ENCODE data around the gene LIPC. TPM values are rescaled to one million over a fixed set of nuclear protein-coding genes. Genes with fewer than 3 reads are reported as not detected.

LIPC gene
- total and polyA plus RNA-seq, 9 of the 15 experiments (the other 6 are each of a cell fraction or from before 2014, with no cell fraction given): 0.07 to 0.41 (median 0.11) TPM; not detected in 2

DNA sequence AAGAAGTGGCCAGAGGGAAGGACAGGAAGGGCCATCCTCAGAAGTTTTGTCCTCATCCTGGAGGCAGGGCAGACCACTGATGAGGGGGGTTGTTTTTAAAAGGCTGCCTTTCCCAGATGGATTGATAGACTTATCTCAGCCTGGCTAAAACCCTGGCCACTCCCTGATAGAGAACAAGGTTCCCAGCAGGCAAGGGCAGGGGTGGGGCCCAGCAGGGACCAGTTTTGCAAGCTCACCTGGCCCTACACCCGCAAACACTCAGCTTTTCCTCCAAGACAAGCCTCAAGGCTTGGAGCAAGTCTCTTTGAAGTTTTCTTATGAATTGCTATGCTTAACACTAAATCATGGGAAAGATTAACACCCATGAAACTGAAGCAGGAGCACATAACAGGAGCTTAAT lies 9.1 kb downstream of the LIPC start:
- Histone ChIP-seq H4K20me1 (replicated peaks; ENCODE audit: control insufficient read depth, insufficient read depth, low read length) (no peaks in the 10 kb centered on the region), H2AFZ (ENCODE audit: low read depth, low read length) (peak overlapping the region; percentile 62; the same call in 1 of the 2 replicates), H3K4me2 (ENCODE audit: insufficient read depth, low read length) (no peak overlapping the region), H3K9me1 (ENCODE audit: control insufficient read depth, insufficient read depth, low read length) (no peaks in the 10 kb centered on the region), H3K27ac (ENCODE audit: extremely low read depth, low read depth, low read length) (no peak overlapping the region), H3K27me3 (ENCODE audit: control insufficient read depth in 2 of 2, insufficient read depth in 2 of 2, low read length in 2 of 2) (no peaks in the 10 kb centered on the region), H3K9ac (ENCODE audit: insufficient read depth in 1 of 2, low read depth in 2 of 2, low read length in 2 of 2) (peak overlapping the region in 1 of 2 experiments; percentile 56; a peak in 1 of 4 replicates), H3K4me1 (replicated peaks in 1 of 2; ENCODE audit: control insufficient read depth in 2 of 2, insufficient read depth in 2 of 2, low read length in 2 of 2) (peaks cover 9 to 21% of the 10 kb centered on the region in 2 experiments), H3K79me2 (ENCODE audit: control insufficient read depth, insufficient read depth, low read length) (no peaks in the 10 kb centered on the region), H3K4me3 (no peak overlapping the region), H3K36me3 (ENCODE audit: control insufficient read depth, insufficient read depth, low read length) (no peaks in the 10 kb centered on the region), H3K9me3 (replicated peaks; ENCODE audit: control insufficient read depth, insufficient read depth, low read depth, low read length) (no peaks in the 10 kb centered on the region)
- in situ Hi-C loops (cut with MboI) (no loop called here), intact Hi-C loops (cut with micrococcal nuclease) (no loop called here)
- ATAC-seq (peak; percentile 36; the same call in 2 of the 3 replicates), DNase-seq (ENCODE audit: extremely low read depth in 1 of 4, low spot score in 3 of 4) (peak; percentile 46 to 63 (median 52)), FAIRE-seq (no peak)
- TF ChIP-seq CBFA2T2 (conservative IDR thresholded peaks at IDR 0.05): 0 out of 2 replicates have a peak, but pooled peaks have one; percentile 26
- no peak for TF ChIP-seq ZNF583 (CRISPR knock-in tag; IDR thresholded peaks at IDR 0.05)
- peak; percentile 39; the same call in 1 of the 2 replicates for TF ChIP-seq CBFA2T3 (IDR thresholded peaks at IDR 0.05)
- no peak for TF ChIP-seq SMARCA5 (IDR thresholded peaks at IDR 0.05)
- TF ChIP-seq CTBP1 (IDR thresholded peaks at IDR 0.05; ENCODE audit: borderline replicate concordance): peak; percentile 65; the same call in 1 of the 2 replicates
- peak; percentile 22; the same call in 1 of the 2 replicates for TF ChIP-seq ARID1B (IDR thresholded peaks at IDR 0.05)
- no peak for TF ChIP-seq SETDB1 (IDR thresholded peaks at IDR 0.05; ENCODE audit: low read length)
- no peak for TF ChIP-seq MAZ (CRISPR knock-in tag; conservative IDR thresholded peaks at IDR 0.05 in 1 of 2, IDR thresholded peaks at IDR 0.05 in 1 of 2)
- TF ChIP-seq, protein P1, sequence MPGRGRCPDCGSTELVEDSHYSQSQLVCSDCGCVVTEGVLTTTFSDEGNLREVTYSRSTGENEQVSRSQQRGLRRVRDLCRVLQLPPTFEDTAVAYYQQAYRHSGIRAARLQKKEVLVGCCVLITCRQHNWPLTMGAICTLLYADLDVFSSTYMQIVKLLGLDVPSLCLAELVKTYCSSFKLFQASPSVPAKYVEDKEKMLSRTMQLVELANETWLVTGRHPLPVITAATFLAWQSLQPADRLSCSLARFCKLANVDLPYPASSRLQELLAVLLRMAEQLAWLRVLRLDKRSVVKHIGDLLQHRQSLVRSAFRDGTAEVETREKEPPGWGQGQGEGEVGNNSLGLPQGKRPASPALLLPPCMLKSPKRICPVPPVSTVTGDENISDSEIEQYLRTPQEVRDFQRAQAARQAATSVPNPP (IDR thresholded peaks at IDR 0.05; ENCODE audit: borderline replicate concordance, insufficient read depth, insufficient read length): no peak
- no peak for TF ChIP-seq FOXK2 (conservative IDR thresholded peaks at IDR 0.05 in 1 of 2, IDR thresholded peaks at IDR 0.05 in 1 of 2; ENCODE audit: low read depth in 2 of 2)
- TF ChIP-seq, protein P2, sequence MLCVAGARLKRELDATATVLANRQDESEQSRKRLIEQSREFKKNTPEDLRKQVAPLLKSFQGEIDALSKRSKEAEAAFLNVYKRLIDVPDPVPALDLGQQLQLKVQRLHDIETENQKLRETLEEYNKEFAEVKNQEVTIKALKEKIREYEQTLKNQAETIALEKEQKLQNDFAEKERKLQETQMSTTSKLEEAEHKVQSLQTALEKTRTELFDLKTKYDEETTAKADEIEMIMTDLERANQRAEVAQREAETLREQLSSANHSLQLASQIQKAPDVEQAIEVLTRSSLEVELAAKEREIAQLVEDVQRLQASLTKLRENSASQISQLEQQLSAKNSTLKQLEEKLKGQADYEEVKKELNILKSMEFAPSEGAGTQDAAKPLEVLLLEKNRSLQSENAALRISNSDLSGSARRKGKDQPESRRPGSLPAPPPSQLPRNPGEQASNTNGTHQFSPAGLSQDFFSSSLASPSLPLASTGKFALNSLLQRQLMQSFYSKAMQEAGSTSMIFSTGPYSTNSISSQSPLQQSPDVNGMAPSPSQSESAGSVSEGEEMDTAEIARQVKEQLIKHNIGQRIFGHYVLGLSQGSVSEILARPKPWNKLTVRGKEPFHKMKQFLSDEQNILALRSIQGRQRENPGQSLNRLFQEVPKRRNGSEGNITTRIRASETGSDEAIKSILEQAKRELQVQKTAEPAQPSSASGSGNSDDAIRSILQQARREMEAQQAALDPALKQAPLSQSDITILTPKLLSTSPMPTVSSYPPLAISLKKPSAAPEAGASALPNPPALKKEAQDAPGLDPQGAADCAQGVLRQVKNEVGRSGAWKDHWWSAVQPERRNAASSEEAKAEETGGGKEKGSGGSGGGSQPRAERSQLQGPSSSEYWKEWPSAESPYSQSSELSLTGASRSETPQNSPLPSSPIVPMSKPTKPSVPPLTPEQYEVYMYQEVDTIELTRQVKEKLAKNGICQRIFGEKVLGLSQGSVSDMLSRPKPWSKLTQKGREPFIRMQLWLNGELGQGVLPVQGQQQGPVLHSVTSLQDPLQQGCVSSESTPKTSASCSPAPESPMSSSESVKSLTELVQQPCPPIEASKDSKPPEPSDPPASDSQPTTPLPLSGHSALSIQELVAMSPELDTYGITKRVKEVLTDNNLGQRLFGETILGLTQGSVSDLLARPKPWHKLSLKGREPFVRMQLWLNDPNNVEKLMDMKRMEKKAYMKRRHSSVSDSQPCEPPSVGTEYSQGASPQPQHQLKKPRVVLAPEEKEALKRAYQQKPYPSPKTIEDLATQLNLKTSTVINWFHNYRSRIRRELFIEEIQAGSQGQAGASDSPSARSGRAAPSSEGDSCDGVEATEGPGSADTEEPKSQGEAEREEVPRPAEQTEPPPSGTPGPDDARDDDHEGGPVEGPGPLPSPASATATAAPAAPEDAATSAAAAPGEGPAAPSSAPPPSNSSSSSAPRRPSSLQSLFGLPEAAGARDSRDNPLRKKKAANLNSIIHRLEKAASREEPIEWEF (CRISPR knock-in tag; IDR thresholded peaks at IDR 0.05): no peak
- TF ChIP-seq MCM3 (IDR thresholded peaks at IDR 0.05): no peak
- TF ChIP-seq, protein P3, sequence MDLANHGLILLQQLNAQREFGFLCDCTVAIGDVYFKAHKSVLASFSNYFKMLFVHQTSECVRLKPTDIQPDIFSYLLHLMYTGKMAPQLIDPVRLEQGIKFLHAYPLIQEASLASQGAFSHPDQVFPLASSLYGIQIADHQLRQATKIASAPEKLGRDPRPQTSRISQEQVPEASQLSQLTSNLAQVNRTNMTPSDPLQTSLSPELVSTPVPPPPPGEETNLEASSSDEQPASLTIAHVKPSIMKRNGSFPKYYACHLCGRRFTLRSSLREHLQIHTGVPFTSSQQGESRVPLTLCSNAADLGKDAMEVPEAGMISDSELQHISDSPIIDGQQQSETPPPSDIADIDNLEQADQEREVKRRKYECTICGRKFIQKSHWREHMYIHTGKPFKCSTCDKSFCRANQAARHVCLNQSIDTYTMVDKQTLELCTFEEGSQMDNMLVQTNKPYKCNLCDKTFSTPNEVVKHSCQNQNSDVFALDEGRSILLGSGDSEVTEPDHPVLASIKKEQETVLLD (IDR thresholded peaks at IDR 0.05): no peak
- TF ChIP-seq ZNF586 (CRISPR knock-in tag; conservative IDR thresholded peaks at IDR 0.05): no peak
- no TSS peak for BruUV-seq (replicated peaks)
- CTCF ChIA-PET (ENCODE audit: low intra/inter-chr PET ratio): no interaction called here
- WGBS (ENCODE audit: insufficient coverage, low coverage, missing lambda C conversion rate): 0% methylated on average over 1 of the region's 1 CpG
- POLR2A ChIA-PET: interaction anchor here (1.0 to 1.4 kb wide), 3 partner anchors 36 to 310 kb away, joined by 3 to 4 read pairs (median 3); no protein-coding TSS in a partner anchor
